Keratinocyte (primary cell): ENCODE results near the gene GJA3. TPM values are rescaled to one million over a fixed set of nuclear protein-coding genes. Genes with fewer than 3 reads are reported as not detected.
A peak's percentile ranks its signal among the peaks of the same experiment; 100 is the strongest.

Source experiments
- DNase-seq: peaks from one replicate; pipeline ENCODE4 v3.0.0-alpha.2; 2011; ENCODE audit warnings: low read depth, missing footprints, low spot score
- FAIRE-seq: peaks from 2 replicates; lab custom pipeline; 2011; peaks lifted over from hg19 to GRCh38; lab: Jason Lieb, UNC
- H2AFZ ChIP-seq: 2 replicates; pipeline ENCODE4 v1.6.0; 2012; ENCODE audit warnings: low read length, control low read depth, inconsistent platforms; ENCODE audit not compliant: control insufficient read depth
- H3K27ac ChIP-seq: 2 replicates; pipeline ENCODE4 v1.5.1; 2011; ENCODE audit warnings: low read length; ENCODE audit not compliant: control insufficient read depth, insufficient read depth
- H3K27me3 ChIP-seq: 3 replicates; pipeline ENCODE4 v1.6.0; 2011; ENCODE audit warnings: low read length; ENCODE audit not compliant: control insufficient read depth, insufficient read depth; ENCODE audit errors: extremely low read depth
- H3K36me3 ChIP-seq, 2 experiments: 2 replicates in 1 of 2; 3 replicates in 1 of 2; pipeline ENCODE4 v1.5.1; 2011; ENCODE audit warnings: low read length in 2 of 2, mild to moderate bottlenecking in 1 of 2; ENCODE audit not compliant: control insufficient read depth in 2 of 2, insufficient read depth in 2 of 2; ENCODE audit errors: extremely low read depth in 1 of 2
- H3K4me1 ChIP-seq: 3 replicates; pipeline ENCODE4 v1.5.1; 2011; ENCODE audit warnings: low read length; ENCODE audit not compliant: control insufficient read depth, insufficient read depth; ENCODE audit errors: extremely low read depth
- H3K4me2 ChIP-seq: 3 replicates; pipeline ENCODE4 v1.6.0; 2011; ENCODE audit warnings: low read depth, low read length; ENCODE audit not compliant: control insufficient read depth, insufficient read depth; ENCODE audit errors: extremely low read depth
- H3K4me3 ChIP-seq, 3 experiments: fragments of 200-600 bp in 1 of 3; sonication (generic) in 1 of 3; 2 replicates in 2 of 3; 3 replicates in 1 of 3; pipeline ENCODE4 v1.5.1; 2011 to 2016; ENCODE audit warnings: low read length in 3 of 3, mild to moderate bottlenecking in 3 of 3, control low read depth in 2 of 3, inconsistent platforms in 1 of 3, low read depth in 1 of 3, mixed read lengths in 1 of 3, mixed run types in 1 of 3, moderate library complexity in 1 of 3; ENCODE audit not compliant: control insufficient read depth in 2 of 3, insufficient read depth in 2 of 3; ENCODE audit errors: extremely low read depth in 1 of 3
- H3K79me2 ChIP-seq: 2 replicates; pipeline ENCODE4 v1.6.0; 2012; ENCODE audit warnings: low read length; ENCODE audit not compliant: control insufficient read depth, insufficient read depth
- H3K9ac ChIP-seq: 3 replicates; pipeline ENCODE4 v1.6.0; 2011; ENCODE audit warnings: low read length; ENCODE audit not compliant: control insufficient read depth, insufficient read depth; ENCODE audit errors: extremely low read depth
- H3K9me1 ChIP-seq: 3 replicates; pipeline ENCODE4 v1.6.0; 2011; ENCODE audit warnings: low read length; ENCODE audit not compliant: control insufficient read depth, insufficient read depth; ENCODE audit errors: extremely low read depth
- H3K9me3 ChIP-seq: 2 replicates; pipeline ENCODE4 v1.5.1; 2012; ENCODE audit warnings: low read depth, low read length; ENCODE audit not compliant: control insufficient read depth
- H4K20me1 ChIP-seq: 3 replicates; pipeline ENCODE4 v1.6.0; 2011; ENCODE audit warnings: low read length; ENCODE audit not compliant: control insufficient read depth, insufficient read depth; ENCODE audit errors: extremely low read depth
- CTCF ChIP-seq, 3 experiments: IDR thresholded peaks in 1 of 3; conservative IDR thresholded peaks in 1 of 3; optimal IDR thresholded peaks in 1 of 3; 2 replicates in 2 of 3; 3 replicates in 1 of 3; pipeline versions ENCODE3 to v1.5.1; 2011; ENCODE audit warnings: low read length in 3 of 3, mild to moderate bottlenecking in 3 of 3, moderate library complexity in 2 of 3, control low read depth in 1 of 3, inconsistent platforms in 1 of 3; ENCODE audit not compliant: insufficient read depth in 2 of 3; ENCODE audit errors: extremely low read depth in 1 of 3
- EZH2 ChIP-seq: IDR thresholded peaks from one replicate; pipeline ENCODE4 v1.6.1; 2012; ENCODE audit warnings: inconsistent platforms, mild to moderate bottlenecking, low read length, moderate library complexity
- dilution Hi-C: fragments of 300-500 bp; cut with MboI; formaldehyde crosslinking; loops from one replicate; pipeline ENCODE4 v1.7.0; 2020; ENCODE audit warnings: low sequenced_read_pairs; ENCODE audit not compliant: extremely low pct_ligation_motif_present
- polyA plus RNA-seq, 5 experiments: library from polyadenylated mRNA; depleted of rRNA in 3 of 5; stranded (reverse) in 3 of 5; stranded (forward) in 1 of 5; unstranded in 1 of 5; fragments of >200 nt; gene quantifications; 1 replicate in 1 of 5; 2 replicates in 3 of 5; 3 replicates in 1 of 5; pipeline versions ENCODE4 v1.2.1 to v1.2.3, GENCODE V29; 2011 to 2012; ENCODE audit warnings: missing spikeins in 2 of 5, low read depth in 1 of 5, low replicate concordance in 1 of 5

GJA3 gene
- polyA plus RNA-seq, 1 donor (not counting 4 experiments of a cell fraction or from before 2014, with no cell fraction given): 0.09 TPM

- no peak for FAIRE-seq
- Histone ChIP-seq H3K27ac (no peak overlapping the region), H4K20me1 (no peaks in the 10 kb centered on the region), H3K36me3 (no peaks in the 10 kb centered on the region), H3K4me3 (no peak overlapping the region), H2AFZ (no peak overlapping the region), H3K27me3 (peaks cover 73% of the 10 kb centered on the region), H3K9ac (no peak overlapping the region), H3K4me2 (no peak overlapping the region), H3K9me3 (no peaks in the 10 kb centered on the region), H3K79me2 (no peaks in the 10 kb centered on the region), H3K4me1 (no peaks in the 10 kb centered on the region), H3K9me1 (no peaks in the 10 kb centered on the region)
- no peak for TF ChIP-seq CTCF (optimal IDR thresholded peaks at IDR 0.05 in 1 of 3, IDR thresholded peaks at IDR 0.05 in 1 of 3, conservative IDR thresholded peaks at IDR 0.05 in 1 of 3; ENCODE audit: extremely low read depth in 1 of 3, insufficient read depth in 2 of 3, low read length in 3 of 3)
- TF ChIP-seq EZH2: no peak
- dilution Hi-C loops: no loop called here
- DNase-seq: no peak
Observed at GRCh38 chr13:20142023-20142926, 18.6 kb downstream of the GJA3 start.

- H3K4me2 ChIP-seq: no peak overlapping the region
- DNase-seq: no peak
- no peaks in the 10 kb centered on the region for H3K79me2 ChIP-seq
- H3K9me1 ChIP-seq: no peaks in the 10 kb centered on the region
- peaks cover 74% of the 10 kb centered on the region for H3K27me3 ChIP-seq
- H3K4me1 ChIP-seq: peaks cover 4% of the 10 kb centered on the region
- H3K9me3 ChIP-seq: no peaks in the 10 kb centered on the region
- no peak overlapping the region for H3K9ac ChIP-seq
- dilution Hi-C loops: no loop called here
- H4K20me1 ChIP-seq: no peaks in the 10 kb centered on the region
- H3K36me3 ChIP-seq: no peaks in the 10 kb centered on the region
- no peak overlapping the region for H3K27ac ChIP-seq
- H2AFZ ChIP-seq: no peak overlapping the region
- TF ChIP-seq EZH2 (peak; percentile 58), CTCF (optimal IDR thresholded peaks at IDR 0.05 in 1 of 3, IDR thresholded peaks at IDR 0.05 in 1 of 3, conservative IDR thresholded peaks at IDR 0.05 in 1 of 3; ENCODE audit: extremely low read depth in 1 of 3, insufficient read depth in 2 of 3, low read length in 3 of 3) (no peak)
- no peak overlapping the region for H3K4me3 ChIP-seq
- FAIRE-seq: no peak
Observed at GRCh38 chr13:20141238-20142022, 19.4 kb downstream of the GJA3 start.
